HG03159 (cell line): ENCODE measurements around the gene IFNA14.
"Not testable (repeated sequence)": the region's sequence is repeated elsewhere in the genome, so short reads cannot be mapped to it uniquely, and the experiment has no call there.

Experiments
- ATAC-seq: cut with Tn5 transposase; IDR thresholded peaks from one replicate; pipeline ENCODE4 v1.9.1; 2021; ENCODE audit warnings: mild to moderate bottlenecking, moderate library complexity; ENCODE audit not compliant: unreplicated experiment

IFNA14 gene

DNA sequence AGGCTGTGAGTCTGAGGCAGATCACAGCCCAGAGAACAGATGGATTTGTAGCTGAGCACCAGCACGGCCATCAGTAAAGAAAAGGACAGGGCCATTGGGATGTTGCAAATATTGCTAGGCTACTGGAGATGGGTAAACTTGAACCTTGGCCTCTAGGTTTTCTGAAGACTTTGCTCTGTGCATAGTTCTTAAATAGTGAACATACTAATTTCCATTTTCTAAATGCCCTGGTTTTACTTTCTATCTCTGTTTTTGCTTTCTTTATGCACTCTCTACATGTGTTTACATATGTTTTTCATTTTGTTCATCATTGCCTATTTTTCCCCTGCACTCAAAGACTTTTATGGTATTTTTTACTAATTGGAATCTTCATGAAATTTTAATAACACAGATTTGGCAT lies 22.6 kb downstream of the IFNA14 start, which contains the start of gene IFNA16:
Gene IFNA16 (minus strand): TSS at position 101 of the 400 bp plus-strand sequence. CDS start 6 bp downstream, at position 95.
- not testable (repeated sequence) for ATAC-seq

DNA sequence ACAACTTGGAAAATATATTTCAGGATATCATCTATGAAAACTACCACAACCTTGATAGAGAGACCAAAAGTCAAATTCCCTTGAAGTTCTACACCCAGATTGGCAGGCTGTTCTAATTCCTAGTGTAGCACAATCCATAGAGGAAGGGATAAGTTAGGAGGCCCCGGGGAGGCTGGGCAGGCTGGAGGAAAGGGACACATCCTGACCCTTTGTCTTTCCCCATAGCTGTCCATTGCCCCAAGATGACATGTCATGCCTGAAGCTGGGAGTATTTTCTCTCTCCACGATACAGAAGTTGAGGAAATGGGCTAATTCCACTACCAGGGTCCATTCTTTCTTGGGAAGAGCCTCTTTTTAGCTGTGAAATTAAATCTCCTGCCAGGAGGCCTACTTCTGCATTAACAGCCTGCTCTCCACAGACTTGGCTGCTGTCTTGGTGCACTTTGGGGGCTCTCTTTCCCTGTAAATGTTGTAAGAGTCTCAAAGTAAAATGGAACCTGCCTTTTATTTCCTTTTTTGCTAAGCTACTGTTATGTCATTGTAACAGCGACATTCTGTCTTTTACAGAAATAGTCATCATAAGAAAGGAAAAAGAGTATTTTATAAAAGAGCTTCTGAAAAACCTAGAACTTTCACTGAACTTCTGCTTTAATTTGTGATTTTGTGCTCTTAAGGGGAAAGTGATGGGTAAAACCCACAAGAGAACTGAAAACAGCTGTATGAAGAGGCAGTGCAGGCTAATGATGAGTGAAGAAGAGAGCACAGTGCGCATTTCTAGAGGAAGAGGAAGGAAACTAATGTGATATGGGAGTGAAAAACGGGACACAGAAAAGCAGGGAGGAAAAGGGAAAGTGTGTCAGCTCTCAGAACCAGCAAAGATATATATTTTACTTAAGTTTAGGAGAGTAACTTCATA lies 26.1 kb downstream of the IFNA14 start:
- ATAC-seq = peak; percentile 76

GRCh38 chr9:21212160-21212559 lies 27.6 kb downstream of the IFNA14 start:
- ATAC-seq = not testable (repeated sequence)

DNA sequence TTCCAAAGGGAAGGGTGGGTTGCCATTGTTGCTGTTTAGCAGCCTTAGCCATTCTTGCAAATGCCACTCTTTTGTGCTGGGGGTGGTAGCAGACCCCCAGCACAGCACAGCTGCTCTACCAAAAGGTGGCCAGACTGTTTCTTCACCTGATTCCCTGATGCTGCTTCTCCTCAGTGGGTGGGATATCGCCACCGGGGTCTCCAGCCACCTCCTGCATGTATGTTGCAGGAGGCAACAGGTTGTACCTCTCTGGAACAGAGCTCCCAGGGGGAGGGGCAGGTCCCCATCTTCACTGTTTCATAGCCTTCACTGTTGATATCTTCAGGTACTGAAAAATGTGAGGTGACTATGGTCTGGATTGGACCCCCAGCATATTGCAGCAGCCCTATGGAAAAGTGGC lies 29.0 kb downstream of the IFNA14 start:
- ATAC-seq = not testable (repeated sequence)

GRCh38 chr9:21210311-21210710 lies 29.5 kb downstream of the IFNA14 start:
- no peak for ATAC-seq

- not testable (repeated sequence) for ATAC-seq
These were observed 32.8 kb downstream of the IFNA14 start, which contains the start of gene IFNA10 for GRCh38 chr9:21207043-21207442. Gene IFNA10, minus strand, starts transcription at chr9:21207143. Its CDS starts 46 bp downstream, at chr9:21207097.

- no peak for ATAC-seq
These were observed 34.6 kb downstream of the IFNA14 start for GRCh38 chr9:21205204-21205603.

- ATAC-seq = not testable (repeated sequence)
These were observed 37.7 kb downstream of the IFNA14 start, which contains the start of gene IFNA7 for GRCh38 chr9:21202105-21202504. Gene IFNA7, minus strand, starts transcription at chr9:21202205. Its CDS starts 40 bp downstream, at chr9:21202165.

- ATAC-seq = peak; percentile 95
These were observed 44.7 kb downstream of the IFNA14 start for GRCh38 chr9:21194867-21195776.
